IPS DF 4.7 (cell line): ENCODE measurements around the gene CCN6.
"Not testable (repeated sequence)": the region's sequence is repeated elsewhere in the genome, so short reads cannot be mapped to it uniquely, and the experiment has no call there.

Source experiments
- DNase-seq: peaks from one replicate; pipeline ENCODE4 v3.0.0-alpha.2; 2013; ENCODE audit warnings: low spot score; ENCODE audit errors: extremely low read depth

The CCN6 gene

DNA sequence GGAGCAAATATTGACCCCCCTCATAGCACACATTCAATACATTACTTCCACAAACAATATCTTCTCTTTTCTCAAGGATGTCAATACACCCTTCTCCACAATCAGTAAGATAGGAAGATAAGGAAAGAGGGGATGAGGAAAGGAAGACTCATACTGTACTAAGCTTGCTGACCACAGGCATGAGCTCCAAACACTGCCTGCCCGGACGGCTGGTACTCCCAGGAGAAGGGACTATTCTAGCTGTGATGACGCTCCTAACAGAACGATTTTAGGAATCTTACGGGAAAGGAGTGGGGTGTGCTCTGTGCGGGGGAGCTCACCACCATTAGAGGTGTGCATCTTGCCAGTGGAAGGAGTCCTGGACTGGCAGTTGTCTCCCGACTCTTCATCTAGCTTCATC, 3.9 kb upstream of the CCN6 start:
- DNase-seq, result no peak

DNA sequence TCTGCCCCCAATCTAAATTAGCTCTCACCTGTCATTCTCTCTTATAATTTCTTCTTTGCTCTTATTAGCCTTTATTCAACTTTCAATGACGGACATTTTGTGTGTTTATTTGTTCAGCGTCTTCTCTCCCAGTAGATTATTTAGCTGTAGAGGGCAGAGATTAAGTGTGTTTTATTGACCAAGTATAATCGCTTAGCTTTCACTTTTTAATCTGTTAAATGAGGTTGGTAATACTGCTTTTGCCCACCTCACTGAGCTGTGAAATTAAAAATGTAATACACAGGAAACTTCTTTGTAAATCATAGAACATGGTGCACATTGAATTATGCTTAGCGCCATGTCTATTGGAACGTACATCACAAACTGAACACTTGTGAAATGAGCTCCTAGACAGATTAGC, 3.5 kb upstream of the CCN6 start:
- no peak for DNase-seq

DNA sequence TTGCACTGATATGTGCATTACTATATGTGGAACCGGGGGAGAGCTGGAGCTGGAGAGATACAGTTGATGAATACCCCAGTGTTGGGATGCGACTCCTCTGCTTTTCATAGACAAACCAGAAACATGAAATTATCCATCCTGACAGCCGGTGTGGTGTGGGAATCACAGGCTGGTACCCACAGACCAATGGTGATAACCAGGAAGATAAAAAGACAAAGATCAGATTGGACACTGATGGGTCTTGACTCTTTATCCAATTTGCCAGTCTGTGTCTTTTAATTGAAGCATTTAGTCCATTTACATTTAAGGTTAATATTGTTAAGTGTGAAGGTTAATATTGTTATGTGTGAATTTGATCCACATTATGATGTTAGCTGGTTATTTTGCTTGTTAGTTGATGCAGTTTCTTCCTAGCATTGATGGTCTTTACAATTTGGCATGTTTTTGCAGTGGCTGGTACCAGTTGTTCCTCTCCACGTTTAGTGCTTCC, 2.6 kb upstream of the CCN6 start:
- not testable (repeated sequence) for DNase-seq

DNA sequence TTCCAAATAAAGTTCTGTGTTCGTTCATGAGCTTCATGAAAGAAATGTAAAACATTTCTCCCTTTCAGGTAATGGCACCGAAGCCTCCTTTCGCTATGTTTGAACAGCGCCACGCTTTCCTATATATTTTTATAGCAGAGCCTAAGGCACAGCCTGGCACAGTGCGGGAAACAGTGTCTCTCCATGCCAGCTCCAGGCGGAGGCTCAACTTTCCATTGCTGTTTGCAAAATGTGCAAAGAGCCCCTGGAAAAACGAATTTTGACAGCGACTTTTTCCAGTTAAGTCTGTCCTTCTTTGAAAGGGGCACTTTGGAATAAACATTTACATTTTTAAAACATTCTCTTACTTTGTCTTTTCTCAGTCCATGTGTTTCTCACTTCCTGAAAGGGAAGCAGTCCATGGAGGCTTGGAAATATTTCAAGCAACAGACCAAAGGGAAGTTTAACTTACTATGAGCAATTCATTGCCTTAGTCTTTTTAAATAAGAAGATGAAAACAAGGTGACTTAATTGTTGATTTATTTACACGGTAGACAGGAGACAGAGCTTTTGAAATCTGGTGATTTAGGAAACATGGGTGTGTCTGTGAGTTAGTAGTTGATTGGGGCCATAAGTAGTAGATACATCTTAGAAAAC, 769 bp downstream of the CCN6 start:
- no peak for DNase-seq

DNA sequence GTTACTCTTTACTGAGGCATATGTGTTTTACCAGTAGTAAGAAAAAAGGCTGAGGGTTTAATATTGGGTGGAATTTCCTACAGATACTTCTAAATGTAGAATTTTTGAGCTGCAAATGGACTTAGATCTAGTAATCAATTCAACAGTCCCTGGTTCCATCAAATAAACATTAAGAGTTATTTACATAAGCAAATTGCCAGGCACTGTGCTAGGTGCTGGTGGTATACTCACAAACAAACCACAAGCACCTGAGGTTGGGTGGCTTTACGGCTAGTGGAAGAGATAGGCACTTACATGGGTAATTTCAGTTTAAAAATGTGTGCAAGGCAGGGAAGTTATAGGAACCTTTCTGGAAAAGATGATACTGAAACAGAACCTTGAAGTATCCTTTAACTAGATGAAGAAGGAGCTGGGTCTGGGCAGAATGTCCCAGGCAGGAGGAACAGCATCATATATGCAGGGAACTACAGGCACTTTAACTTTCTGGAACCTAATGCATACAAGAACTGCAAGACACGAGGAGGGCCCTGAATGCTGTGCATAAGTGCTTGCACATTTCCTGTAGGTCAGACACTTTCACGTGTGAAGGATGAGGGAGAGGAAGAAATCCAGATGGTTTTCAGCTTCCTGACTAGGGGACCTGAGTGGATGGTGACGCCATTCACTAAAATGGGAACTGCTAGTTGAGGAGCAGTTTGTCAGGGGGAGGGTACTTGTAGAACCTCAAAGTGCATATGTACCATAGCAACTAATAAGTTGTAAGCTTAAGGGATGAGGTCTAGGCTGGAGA, 4.5 kb downstream of the CCN6 start:
- DNase-seq, result no peak

DNA sequence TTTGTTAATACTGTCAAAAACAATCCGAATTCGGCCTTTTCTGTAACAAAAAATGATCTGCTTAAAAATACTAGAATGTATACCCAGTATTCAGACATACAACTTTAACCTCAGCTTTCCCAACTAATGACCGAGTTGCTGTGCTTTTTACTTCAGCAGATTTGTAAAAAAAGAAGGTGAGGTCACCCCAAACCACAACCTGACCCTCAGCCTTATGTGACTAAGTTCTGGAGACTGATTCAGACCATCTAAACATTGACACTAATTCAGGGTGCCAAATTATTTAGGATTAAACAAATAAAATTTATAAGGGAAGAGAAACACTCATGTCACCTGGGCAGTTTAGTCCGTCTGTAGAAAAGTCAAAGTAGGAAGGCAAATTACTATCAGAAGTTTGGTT, 7.7 kb downstream of the CCN6 start:
- no peak for DNase-seq

DNA sequence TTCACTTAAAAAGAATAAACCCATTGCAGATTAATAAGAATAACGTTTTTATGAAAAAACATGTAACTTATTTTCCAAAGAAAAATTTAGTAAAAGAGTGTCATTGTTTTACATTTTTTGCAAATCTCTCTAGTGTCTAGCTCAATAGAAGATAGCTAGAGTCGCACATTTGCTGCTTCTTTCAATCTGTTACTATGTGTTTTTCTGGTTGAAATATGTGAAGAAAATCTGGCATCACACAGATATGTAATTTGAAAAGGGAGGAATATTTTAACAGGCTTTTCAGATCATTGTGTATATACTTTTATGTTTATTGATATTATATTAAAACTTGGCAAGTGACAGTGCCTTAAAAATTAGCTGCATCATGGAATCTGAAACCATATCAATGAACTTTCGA, 9.1 kb downstream of the CCN6 start:
- DNase-seq, result no peak

DNA sequence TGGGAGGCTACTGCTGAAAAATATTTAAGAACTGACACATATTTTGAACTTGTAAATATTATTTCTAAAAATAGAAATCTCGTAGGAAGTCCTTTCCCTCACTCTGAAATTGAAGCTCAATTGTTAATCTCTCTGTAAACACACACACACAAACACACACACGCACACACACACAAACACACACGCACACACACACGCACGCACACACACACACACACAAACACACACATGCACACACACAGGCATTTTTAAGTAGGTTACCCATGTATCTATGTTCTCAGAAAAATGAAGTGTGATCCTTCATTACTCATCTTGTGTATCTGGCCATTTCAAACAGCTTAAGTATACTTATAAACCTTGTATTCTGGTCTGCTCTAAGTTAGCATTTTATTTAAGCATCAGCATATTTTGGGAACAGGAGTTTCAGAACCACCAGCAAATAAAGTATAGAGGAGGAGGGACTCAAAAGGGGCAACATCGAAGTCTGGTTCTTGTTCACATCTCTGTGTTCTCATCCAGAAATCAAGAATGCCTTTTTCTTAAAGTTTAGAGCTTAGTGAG, 11.6 kb downstream of the CCN6 start:
- no peak for DNase-seq

DNA sequence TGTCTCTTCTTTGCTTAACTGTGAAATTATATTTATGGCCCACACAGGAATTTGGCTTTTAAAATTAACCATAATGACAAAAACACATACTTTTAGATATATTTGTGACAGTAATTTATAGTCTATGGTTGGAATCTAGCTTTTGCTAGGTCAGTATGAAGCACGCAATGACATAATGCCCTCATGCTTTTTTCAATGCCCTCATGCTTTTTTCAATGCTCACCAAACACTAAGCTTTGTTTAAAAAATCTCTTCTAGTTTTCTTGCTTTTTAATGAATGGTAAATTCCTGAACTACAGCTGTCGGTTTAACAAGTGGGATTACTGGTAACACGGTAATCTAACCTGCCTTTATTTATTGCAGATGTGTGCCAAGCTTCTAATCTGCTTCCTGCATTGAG, 12.7 kb downstream of the CCN6 start:
- DNase-seq, result no peak

DNA sequence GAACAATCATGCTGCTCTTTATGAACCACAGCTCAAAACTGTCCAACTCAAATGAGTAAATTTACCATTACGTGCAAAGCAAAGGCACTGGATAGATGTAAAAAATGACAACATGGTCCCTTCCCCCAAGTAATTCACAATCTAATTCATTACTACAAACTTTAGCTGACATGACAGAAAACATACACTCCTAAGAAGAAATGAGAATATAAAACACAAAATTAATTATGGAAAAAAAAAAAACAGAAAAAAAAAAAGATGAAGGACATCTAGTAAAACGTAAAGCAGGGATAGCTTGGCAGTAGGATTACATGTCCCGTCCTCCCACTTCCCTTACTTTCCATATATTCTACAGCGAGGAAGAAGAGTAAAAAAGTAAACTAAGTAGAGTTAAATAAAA, 27.7 kb downstream of the CCN6 start:
- DNase-seq, result no peak

DNA sequence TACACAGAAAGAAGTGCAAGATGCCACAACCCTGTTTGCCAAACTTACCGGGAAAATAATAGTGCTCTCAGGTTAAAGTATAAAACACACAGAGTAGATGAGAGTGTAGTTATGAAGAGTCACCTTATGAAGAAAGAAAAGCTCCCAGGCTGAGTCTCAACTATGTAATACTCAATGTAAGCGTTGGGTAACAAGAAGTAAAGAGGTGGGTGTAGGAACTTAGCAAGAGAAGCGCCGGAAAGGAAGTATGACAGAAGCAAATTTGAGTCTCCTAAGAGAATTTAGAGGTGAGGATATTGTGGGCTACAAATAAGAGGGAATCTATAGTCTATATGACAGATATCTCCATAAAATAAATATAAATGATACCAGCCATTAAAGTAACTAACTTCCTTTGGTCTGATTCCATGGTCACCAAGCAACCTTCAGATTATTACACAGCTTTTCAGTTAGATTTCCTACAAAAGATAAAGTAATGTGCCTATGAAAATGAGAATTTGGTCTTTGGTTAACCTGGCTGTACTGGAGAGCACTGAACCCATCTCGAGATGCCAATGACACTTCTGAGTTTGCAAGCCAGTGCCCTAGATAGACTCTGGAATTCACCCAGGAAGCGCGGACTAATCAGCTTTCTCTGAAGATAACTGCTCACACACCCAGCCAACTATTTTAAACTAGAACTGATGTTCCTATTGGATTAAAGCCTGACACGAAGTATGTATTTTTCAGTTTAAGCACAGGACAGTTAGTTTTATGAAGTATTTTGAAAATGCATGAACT, 31.6 kb downstream of the CCN6 start:
- DNase-seq, result no peak

DNA sequence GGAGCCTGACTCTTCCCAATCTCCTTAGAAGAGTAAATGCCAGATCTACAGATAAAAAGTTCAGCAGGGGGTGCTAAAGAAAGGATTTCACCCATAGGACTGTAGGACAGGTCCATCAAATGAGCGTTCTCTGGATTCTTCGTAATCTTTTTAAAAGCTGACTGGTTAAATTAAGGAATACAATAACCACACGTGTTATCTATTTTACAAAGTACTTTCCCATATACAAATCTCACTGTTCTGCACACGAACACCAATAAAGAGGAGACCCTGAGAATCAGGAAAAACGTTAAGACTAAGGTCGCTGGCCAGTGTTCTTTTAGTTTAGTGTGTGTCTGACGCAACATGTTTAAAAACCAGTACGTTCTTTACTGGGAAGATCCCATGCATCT, 32.8 kb downstream of the CCN6 start:
- DNase-seq, result no peak

DNA sequence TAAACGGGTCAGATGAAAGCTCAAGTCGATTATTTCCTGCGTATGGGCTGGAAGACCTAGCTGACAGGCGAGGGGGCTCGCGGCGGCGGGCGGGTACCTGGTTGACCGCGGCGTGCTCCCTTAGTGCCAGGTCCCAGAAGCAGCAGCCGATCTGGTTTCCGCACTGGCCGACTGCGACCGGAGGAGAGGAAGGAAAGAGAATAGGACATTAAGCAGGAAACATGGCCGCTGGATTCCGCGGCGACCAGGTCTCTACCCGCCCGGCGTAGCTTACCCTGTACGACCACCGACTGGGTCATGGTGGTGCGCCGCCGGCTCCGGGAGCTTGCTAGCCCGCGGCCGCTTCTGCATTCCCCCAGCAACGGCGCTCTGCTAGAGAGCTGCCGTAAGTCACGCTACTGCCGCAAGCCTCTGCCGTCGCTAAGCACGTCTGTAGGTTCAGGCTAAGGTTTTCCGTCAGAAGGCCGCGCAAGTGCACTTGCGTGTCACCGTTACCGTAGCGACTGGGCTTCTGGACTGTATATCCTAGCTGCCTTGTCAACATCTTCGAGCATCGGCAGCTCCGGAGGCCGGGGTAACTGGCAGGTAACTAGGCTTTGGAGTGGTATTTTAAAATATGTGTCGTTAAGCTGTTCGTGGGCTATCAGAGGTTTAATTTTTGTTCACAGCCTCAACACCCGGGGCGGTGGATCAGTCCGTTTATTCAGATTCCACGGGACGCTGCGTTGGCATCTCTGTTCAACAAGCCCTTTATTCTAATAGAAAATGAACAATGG, 33.4 kb downstream of the CCN6 start, which contains the start of the genes FAM229B and TUBE1:
FAM229B (plus strand) TSS at position 456 of the 776 bp plus-strand sequence. CDS start 11,693 bp downstream, outside the sequence.
TUBE1 (minus strand) TSS at position 347 of the 776 bp plus-strand sequence; CDS start at position 299, 48 bp downstream.
- peak; percentile 82 for DNase-seq

DNA sequence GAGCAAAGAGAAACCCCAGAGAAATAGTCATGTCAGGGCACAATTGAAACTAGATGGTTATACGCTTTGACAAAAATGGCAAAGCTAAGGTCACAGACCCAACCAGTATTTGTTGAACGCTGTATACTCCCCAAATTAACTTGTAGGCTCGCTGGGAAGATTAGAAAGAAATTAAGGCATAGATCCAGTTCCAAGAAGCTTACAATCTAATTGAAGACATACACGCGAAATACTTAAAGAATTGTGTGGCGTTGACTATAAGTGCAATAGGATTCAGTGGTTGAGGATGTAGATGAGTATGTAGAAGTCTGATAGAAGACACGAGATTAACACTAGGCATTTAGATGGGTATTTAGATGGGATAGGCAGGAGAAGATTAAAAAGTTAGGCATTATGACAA, 34.0 kb downstream of the CCN6 start:
- no peak for DNase-seq

DNA sequence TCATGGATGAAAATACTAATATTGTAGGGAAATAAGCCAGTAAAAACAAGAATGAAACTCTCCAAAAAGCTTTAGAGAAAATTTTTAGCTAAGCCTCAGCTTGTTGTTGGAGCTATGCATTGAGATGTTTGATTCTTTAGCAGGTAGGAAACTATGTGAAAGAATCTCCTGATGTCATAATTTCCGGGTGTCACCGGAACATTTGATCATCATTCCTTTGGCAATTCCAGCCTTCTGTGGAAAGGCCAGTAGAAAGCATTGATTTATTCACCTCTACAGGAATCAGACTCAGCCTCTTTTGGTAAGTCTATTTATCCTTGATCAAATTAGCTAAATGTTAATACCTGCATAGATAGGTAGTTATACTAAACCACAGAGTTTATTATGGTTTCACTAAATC, 43.0 kb downstream of the CCN6 start:
- DNase-seq, result no peak

DNA sequence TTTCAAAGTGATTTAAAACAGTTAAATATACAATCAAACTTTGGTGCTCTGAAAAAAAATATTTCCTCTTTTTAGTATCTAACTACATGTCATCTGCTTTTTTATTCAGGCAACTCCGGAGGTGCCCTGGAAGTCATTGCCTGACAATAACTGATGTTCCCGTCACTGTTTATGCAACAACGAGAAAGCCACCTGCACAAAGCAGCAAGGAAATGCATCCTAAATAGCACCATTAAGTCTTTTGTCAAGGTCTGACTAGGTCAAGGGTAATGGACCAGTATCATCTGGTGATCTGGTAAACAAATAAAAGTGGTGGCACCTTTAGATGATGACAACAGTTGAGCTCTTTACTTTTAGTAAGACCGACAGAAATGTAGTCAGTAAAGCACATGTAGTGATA, 46.7 kb downstream of the CCN6 start:
- peak; percentile 19 for DNase-seq

DNA sequence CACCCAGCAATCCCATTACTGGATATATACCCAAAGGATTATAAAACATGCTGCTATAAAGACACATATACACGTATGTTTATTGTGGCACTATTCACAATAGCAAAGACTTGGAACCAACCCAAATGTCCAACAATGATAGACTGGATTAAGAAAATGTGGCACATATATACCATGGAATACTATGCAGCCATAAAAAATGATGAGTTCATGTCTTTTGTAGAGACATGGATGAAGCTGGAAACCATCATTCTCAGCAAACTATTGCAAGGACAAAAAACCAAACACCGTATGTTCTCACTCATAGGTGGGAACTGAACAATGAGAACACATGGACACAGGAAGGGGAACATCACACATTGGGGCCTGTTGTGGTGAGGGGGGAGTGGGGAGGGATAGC, 52.1 kb downstream of the CCN6 start:
- DNase-seq, result not testable (repeated sequence)

DNA sequence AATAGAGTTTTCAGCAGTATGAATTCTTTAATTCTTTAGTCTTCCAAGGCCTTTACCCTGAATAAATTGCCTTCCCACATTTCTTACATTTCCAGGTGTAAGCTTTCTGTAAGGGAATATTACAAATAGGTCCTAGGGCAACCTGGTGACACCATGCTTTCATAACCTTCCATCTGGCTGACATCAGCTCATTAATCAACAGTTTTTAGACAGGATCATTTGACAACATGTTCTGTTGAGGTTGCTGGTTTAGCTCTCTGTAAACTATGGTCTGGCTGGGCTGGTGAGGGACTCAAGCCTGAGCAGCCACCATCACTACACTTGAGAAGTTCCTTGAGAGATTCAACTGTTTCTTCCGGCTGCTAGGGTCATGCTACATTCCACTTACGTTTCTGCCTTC, 52.7 kb downstream of the CCN6 start:
- DNase-seq, result no peak

DNA sequence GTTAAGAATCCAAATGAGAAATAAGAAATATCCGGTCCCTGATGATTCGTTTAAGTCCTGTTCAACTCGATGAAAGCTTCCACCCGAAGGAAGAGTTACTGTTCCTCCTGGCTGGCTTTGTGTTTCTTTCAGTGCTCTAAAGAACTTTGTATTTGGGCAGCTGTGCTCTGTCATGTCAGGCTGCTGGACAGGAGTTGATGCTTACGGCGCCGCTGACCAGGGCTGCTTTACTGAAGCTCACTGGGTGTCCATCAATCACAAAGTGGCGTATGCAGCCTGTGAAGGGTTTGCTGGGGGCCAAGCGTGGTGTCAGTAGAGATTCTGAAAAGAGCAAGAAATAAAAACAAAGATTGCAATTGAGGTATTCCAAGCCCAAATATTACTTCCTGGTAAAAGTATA, 55.4 kb downstream of the CCN6 start:
- no peak for DNase-seq

DNA sequence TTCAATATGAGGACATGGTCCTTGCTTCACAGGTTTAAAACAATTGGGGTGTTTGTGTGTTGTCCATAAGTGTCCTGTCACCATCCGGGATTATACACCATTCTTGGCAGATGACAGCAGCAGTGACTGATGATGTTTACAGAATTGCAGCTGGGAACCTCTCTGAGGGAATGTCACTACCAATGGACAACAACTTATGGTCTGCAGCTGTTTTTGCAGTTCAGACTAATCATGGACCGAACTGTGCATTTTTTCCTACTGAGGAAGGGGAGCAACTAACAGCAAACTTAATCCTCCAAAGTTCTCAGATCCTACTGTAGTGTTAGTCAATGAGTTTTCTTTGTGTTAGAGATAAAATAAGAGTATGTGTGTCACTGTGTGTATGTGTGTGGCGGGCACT, 59.5 kb downstream of the CCN6 start:
- no peak for DNase-seq

DNA sequence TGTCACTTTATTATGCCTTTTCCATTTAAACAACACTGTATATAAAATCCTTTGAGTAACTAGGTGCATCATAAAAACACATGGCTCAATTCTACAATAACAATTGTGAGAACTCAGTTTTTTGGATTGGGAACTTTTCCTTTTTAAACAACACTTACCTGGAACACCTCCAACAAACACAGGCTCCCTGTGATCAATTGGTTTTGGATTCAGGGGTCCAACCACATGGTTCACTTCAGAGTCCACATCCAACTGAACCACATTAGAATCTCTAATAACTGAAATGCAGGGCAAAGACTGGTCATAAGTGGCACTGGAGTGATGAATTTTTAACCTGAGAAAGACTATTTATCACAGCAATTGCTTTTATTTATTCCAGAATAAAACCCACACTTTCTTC, 60.0 kb downstream of the CCN6 start:
- DNase-seq, result no peak
